GM13977 (cell line): Measurements from ENCODE around the gene ZSWIM8.
"Not testable (repeated sequence)": the region's sequence is repeated elsewhere in the genome, so short reads cannot be mapped to it uniquely, and the experiment has no call there.

Experiments used
- DNase-seq: peaks from one replicate; pipeline ENCODE4 v3.0.0; 2012; ENCODE audit warnings: low spot score
- CTCF ChIP-seq: IDR thresholded peaks from 2 replicates; pipeline ENCODE4 v1.5.1; 2012; ENCODE audit warnings: mild to moderate bottlenecking, control low read depth; ENCODE audit not compliant: insufficient read depth; ENCODE audit errors: extremely low read depth, missing control alignments
- in situ Hi-C: fragments of 300-500 bp; cut with MboI; formaldehyde crosslinking; loops from one replicate; pipeline ENCODE4 v1.12.0; 2022; ENCODE audit warnings: low sequenced_read_pairs, low pct_unique_long_range_greater_than_20kb, mixed read lengths, inconsistent platforms; ENCODE audit not compliant: unreplicated experiment

Gene ZSWIM8

GRCh38 chr10:73819513-73820093 lies 34.2 kb downstream of the ZSWIM8 start:
- no peak for TF ChIP-seq CTCF
- in situ Hi-C loops = no loop called here
- no peak for DNase-seq

GRCh38 chr10:73823391-73823790 lies 38.0 kb downstream of the ZSWIM8 start:
- in situ Hi-C loops = no loop called here
- TF ChIP-seq CTCF = no peak
- DNase-seq = no peak

GRCh38 chr10:73824146-73824725 lies 38.8 kb downstream of the ZSWIM8 start:
- in situ Hi-C loops = no loop called here
- no peak for DNase-seq
- no peak for TF ChIP-seq CTCF

GRCh38 chr10:73827346-73828089 lies 42.1 kb downstream of the ZSWIM8 start:
- TF ChIP-seq CTCF = no peak
- no peak for DNase-seq
- in situ Hi-C loops = no loop called here

DNA sequence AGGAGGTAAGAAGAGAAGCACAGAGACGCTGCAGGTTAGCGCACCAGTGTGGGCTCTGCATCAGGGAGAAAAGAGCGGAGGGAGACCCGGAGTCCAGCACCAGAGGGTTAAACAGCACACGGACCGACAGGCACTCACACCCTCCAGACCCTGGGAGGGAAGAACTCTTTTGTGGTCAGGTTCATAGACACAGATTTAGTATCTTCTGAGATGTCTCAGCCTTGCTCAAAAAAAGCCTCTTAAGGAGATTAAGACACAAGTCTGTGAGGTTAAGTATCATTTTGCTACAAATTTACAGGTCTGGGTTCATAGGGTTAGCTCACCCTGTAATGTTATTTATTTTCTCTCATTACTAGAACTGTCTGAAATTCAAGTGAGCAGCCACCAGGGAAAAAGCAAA lies 42.8 kb downstream of the ZSWIM8 start:
- DNase-seq = no peak
- no peak for TF ChIP-seq CTCF
- in situ Hi-C loops = no loop called here

DNA sequence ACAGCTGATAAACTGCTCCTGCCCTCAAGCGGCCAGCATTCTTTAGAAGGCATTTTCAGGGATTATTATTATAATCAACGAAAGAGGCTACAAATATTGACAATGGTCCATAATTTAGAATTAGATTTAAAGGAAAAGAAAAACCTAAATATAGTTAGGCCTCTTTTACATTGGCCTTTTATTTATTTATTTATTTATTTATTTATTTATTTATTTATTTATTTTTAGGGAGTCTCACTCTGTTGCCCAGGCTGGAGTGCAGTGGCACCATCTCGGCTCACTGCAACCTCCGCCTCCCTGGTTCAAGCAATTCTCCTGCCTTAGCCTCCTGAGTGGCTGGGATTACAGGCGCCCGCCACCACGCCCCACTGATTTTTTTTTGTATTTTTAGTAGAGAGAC lies 43.7 kb downstream of the ZSWIM8 start:
- in situ Hi-C loops, DNase-seq: not testable (repeated sequence)

- in situ Hi-C loops = no loop called here
- no peak for TF ChIP-seq CTCF
- DNase-seq = no peak
Measured at GRCh38 chr10:73836427-73836980, 51.1 kb downstream of the ZSWIM8 start.
